Caco-2 (cell line): ENCODE results near the gene ZPBP. TPM values are rescaled to one million over a fixed set of nuclear protein-coding genes. Genes with fewer than 3 reads are reported as not detected.
"Not testable (repeated sequence)": the region's sequence is repeated elsewhere in the genome, so short reads cannot be mapped to it uniquely, and the experiment has no call there.

Experiments
- BruUV-seq: library from RNA; stranded (reverse); fragments of 400-500 nt; replicated peaks from 2 replicates; lab custom pipeline; 2021; lab: Mats Ljungman, UMichigan
- CTCF ChIA-PET: fragments of 300-600 bp; sonication (Branson Sonifier 250); formaldehyde crosslinking; loops from one replicate; lab custom pipeline; 2022; ENCODE audit warnings: antibody characterized with exemption; lab: Charles Lee
- POLR2A ChIA-PET: fragments of 300-600 bp; sonication (Branson Sonifier 250); formaldehyde crosslinking; loops from one replicate; lab custom pipeline; 2022; ENCODE audit warnings: antibody characterized with exemption; lab: Charles Lee
- DNase-seq, 2 experiments: peaks; one replicate each; pipeline versions ENCODE4 v3.0.0 to v3.0.0-alpha.2; 2020 to 2022
- H3K27me3 ChIP-seq: replicated peaks from 2 replicates; pipeline ENCODE4 v1.6.0; 2011; ENCODE audit warnings: low read length; ENCODE audit not compliant: control insufficient read depth, insufficient read depth
- H3K36me3 ChIP-seq: 2 replicates; pipeline ENCODE4 v1.5.1; 2011; ENCODE audit warnings: low read length; ENCODE audit not compliant: control insufficient read depth, insufficient read depth
- H3K4me1 ChIP-seq: fragments of 250-450 bp; sonication (Bioruptor Pico); 2 replicates; pipeline ENCODE4 v1.5.1; 2020; ENCODE audit warnings: mild to moderate bottlenecking
- H3K4me3 ChIP-seq: 2 replicates; pipeline ENCODE4 v1.5.1; 2011; ENCODE audit warnings: low read depth, mild to moderate bottlenecking, control low read depth, low read length
- H3K9me3 ChIP-seq: fragments of 250-450 bp; sonication (Bioruptor Pico); 2 replicates; pipeline ENCODE4 v1.5.1; 2020; ENCODE audit warnings: mild to moderate bottlenecking, moderate library complexity
- H3K27ac Mint-ChIP-seq: one replicate; pipeline ENCODE4 v1.8.0; 2022; ENCODE audit warnings: mixed read lengths; ENCODE audit not compliant: unreplicated experiment
- H3K27me3 Mint-ChIP-seq: one replicate; pipeline ENCODE4 v1.8.0; 2022; ENCODE audit warnings: mixed read lengths; ENCODE audit not compliant: insufficient read depth, unreplicated experiment
- H3K36me3 Mint-ChIP-seq: one replicate; pipeline ENCODE4 v1.8.0; 2022; ENCODE audit warnings: mild to moderate bottlenecking, mixed read lengths; ENCODE audit not compliant: insufficient read depth, unreplicated experiment
- H3K4me1 Mint-ChIP-seq: one replicate; pipeline ENCODE4 v1.8.0; 2022; ENCODE audit warnings: low read depth, mixed read lengths; ENCODE audit not compliant: unreplicated experiment
- H3K4me3 Mint-ChIP-seq: one replicate; pipeline ENCODE4 v1.8.0; 2022; ENCODE audit warnings: mild to moderate bottlenecking, moderate library complexity, mixed read lengths; ENCODE audit not compliant: unreplicated experiment
- H3K9me3 Mint-ChIP-seq: one replicate; pipeline ENCODE4 v1.8.0; 2022; ENCODE audit warnings: mixed read lengths; ENCODE audit not compliant: unreplicated experiment
- intact Hi-C: fragments of 100-400 bp; cut with micrococcal nuclease; formaldehyde crosslinking; loops from one replicate; pipeline ENCODE4 v1.10.0; 2022; ENCODE audit not compliant: unreplicated experiment
- total RNA-seq: library from RNA; stranded (reverse); gene quantifications from 2 replicates; pipeline ENCODE4 v1.2.3, GENCODE V29; 2022
- TF ChIP-seq, protein P1 (sequence below), 2 experiments: fragments of 200-600 bp in 1 of 2; IDR thresholded peaks; 1 replicate in 1 of 2; 2 replicates in 1 of 2; pipeline versions ENCODE4 v1.5.1 to v1.8.0; 2011 to 2022; ENCODE audit warnings: antibody characterized with exemption in 1 of 2, control low read depth in 1 of 2, inconsistent platforms in 1 of 2, low read depth in 1 of 2, low read length in 1 of 2, mild to moderate bottlenecking in 1 of 2, moderate library complexity in 1 of 2; ENCODE audit not compliant: insufficient read depth in 1 of 2, severe bottlenecking in 1 of 2, unreplicated experiment in 1 of 2

Gene ZPBP
- total RNA-seq, 1 experiment from 2014 or later = not detected

DNA sequence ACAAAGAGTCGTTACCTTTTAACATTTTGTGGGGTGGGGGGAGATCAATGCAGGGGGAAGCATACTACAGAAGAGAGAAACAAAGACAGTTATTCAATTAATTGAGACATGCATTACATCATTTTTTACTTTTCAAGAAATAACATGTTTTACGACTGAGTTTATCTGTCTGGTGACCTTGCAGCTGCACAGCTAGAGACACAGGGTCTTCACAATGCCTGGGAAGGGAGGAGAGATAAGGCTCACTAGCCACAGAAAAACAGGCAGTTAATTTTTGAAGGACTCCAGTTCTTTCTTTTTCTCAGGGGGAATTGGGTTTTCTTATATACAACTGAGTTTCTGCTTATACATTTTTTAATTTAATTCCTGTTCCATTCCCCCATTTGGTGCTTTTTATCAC, 30.1 kb downstream of the ZPBP start:
- BruUV-seq = no TSS peak
- DNase-seq = no peak
- H3K4me1 Mint-ChIP-seq = no peaks in the 10 kb centered on the region
- Histone ChIP-seq H3K36me3 (no peaks in the 10 kb centered on the region), H3K4me3 (no peak overlapping the region), H3K4me1 (peaks cover 7% of the 10 kb centered on the region), H3K27me3 (no peaks in the 10 kb centered on the region), H3K9me3 (no peaks in the 10 kb centered on the region; the same call in 1 of the 2 replicates)
- H3K27ac Mint-ChIP-seq = no peak overlapping the region
- intact Hi-C loops = no loop called here
- H3K9me3 Mint-ChIP-seq = no peaks in the 10 kb centered on the region
- TF ChIP-seq, protein P1, sequence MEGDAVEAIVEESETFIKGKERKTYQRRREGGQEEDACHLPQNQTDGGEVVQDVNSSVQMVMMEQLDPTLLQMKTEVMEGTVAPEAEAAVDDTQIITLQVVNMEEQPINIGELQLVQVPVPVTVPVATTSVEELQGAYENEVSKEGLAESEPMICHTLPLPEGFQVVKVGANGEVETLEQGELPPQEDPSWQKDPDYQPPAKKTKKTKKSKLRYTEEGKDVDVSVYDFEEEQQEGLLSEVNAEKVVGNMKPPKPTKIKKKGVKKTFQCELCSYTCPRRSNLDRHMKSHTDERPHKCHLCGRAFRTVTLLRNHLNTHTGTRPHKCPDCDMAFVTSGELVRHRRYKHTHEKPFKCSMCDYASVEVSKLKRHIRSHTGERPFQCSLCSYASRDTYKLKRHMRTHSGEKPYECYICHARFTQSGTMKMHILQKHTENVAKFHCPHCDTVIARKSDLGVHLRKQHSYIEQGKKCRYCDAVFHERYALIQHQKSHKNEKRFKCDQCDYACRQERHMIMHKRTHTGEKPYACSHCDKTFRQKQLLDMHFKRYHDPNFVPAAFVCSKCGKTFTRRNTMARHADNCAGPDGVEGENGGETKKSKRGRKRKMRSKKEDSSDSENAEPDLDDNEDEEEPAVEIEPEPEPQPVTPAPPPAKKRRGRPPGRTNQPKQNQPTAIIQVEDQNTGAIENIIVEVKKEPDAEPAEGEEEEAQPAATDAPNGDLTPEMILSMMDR (IDR thresholded peaks at IDR 0.05; ENCODE audit: insufficient read depth in 1 of 2, low read depth in 1 of 2, low read length in 1 of 2, severe bottlenecking in 1 of 2, unreplicated experiment in 1 of 2) = no peak
- POLR2A ChIA-PET = no interaction called here
- H3K27me3 Mint-ChIP-seq = peaks cover 8% of the 10 kb centered on the region
- no peak overlapping the region for H3K4me3 Mint-ChIP-seq
- CTCF ChIA-PET = no interaction called here
- no peaks in the 10 kb centered on the region for H3K36me3 Mint-ChIP-seq

DNA sequence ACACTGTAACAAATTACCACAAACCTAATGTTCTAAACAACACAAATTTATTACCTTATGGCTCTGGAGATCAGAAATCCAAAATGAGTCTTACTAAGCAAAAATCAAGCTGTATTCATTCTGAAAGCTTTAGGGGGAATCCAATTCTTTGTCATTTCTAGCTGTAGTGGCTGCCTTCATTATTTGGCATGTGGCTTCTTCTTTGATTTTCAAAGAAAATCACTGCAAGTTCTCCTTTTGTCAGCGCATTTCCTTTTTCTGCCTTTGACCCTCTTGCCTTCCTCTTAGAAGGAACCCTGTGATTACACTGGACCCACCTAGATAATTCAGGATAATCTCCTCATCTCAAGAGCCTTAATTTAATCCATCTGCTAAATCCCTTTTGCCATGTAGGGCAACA, 36.9 kb downstream of the ZPBP start:
- no TSS peak for BruUV-seq
- Mint-ChIP-seq H3K27ac (no peak overlapping the region), H3K36me3 (no peaks in the 10 kb centered on the region), H3K9me3 (no peaks in the 10 kb centered on the region), H3K4me3 (no peak overlapping the region), H3K4me1 (no peaks in the 10 kb centered on the region), H3K27me3 (peaks cover 8% of the 10 kb centered on the region)
- Histone ChIP-seq H3K4me1 (no peaks in the 10 kb centered on the region), H3K27me3 (no peaks in the 10 kb centered on the region), H3K4me3 (no peak overlapping the region), H3K9me3 (no peaks in the 10 kb centered on the region), H3K36me3 (no peaks in the 10 kb centered on the region)
- TF ChIP-seq, protein P1 (IDR thresholded peaks at IDR 0.05; ENCODE audit: insufficient read depth in 1 of 2, low read depth in 1 of 2, low read length in 1 of 2, severe bottlenecking in 1 of 2, unreplicated experiment in 1 of 2) = no peak
- intact Hi-C loops = no loop called here
- ChIA-PET CTCF (no interaction called here), POLR2A (no interaction called here)
- DNase-seq = no peak

DNA sequence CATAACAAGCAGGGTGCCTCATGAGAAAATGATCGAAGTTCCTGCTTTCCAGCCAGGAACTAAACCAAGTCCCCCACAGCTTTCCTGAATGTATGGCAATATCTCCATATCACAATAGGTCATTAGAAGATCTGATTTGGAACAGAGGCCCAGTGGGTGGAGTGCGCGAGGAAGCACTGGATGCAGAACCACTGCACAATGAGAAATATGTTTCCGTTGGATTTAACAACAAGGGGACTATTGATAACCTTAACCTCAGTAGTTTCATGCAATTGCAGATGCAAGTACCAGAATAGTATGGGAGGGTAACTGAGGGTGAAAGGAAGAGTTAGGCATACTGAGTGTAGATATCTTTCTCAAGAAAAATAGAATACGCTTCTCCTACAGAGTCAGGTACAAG, 45.3 kb downstream of the ZPBP start:
- H3K9me3 Mint-ChIP-seq = no peaks in the 10 kb centered on the region
- CTCF ChIA-PET = no interaction called here
- Histone ChIP-seq H3K27me3 (no peaks in the 10 kb centered on the region), H3K9me3 (no peaks in the 10 kb centered on the region), H3K4me1 (no peaks in the 10 kb centered on the region), H3K36me3 (no peaks in the 10 kb centered on the region), H3K4me3 (no peak overlapping the region)
- BruUV-seq = no TSS peak
- no peak overlapping the region for H3K27ac Mint-ChIP-seq
- TF ChIP-seq, protein P1 (IDR thresholded peaks at IDR 0.05; ENCODE audit: insufficient read depth in 1 of 2, low read depth in 1 of 2, low read length in 1 of 2, severe bottlenecking in 1 of 2, unreplicated experiment in 1 of 2) = no peak
- no peak overlapping the region for H3K4me3 Mint-ChIP-seq
- no peak for DNase-seq
- peaks cover 4% of the 10 kb centered on the region for H3K27me3 Mint-ChIP-seq
- no peaks in the 10 kb centered on the region for H3K4me1 Mint-ChIP-seq
- intact Hi-C loops = no loop called here
- POLR2A ChIA-PET = no interaction called here
- H3K36me3 Mint-ChIP-seq = no peaks in the 10 kb centered on the region

DNA sequence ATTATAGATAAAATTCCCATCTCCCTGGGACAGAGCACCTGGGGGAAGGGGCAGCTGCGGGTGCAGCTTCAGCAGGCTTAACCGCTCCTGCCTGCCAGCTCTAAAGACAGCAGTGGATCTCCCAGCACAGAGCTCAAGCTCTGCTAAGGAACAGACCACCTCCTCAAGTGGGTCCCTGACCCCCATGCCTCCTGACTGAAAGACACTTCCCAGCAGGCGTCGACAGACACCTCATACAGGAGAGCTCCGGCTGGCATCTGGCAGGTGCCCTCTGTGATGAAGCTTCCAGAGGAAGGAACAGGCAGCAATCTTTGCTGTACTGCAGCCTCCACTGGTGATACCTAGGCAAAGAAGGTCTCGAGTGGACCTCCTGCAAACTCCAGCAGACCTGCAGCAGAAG, 51.9 kb downstream of the ZPBP start:
- H3K27ac Mint-ChIP-seq, DNase-seq, BruUV-seq, POLR2A ChIA-PET, H3K9me3 ChIP-seq, H3K4me1 Mint-ChIP-seq, H3K4me1 ChIP-seq, H3K36me3 Mint-ChIP-seq, CTCF ChIA-PET, H3K27me3 Mint-ChIP-seq, H3K27me3 ChIP-seq, H3K36me3 ChIP-seq, H3K4me3 Mint-ChIP-seq, H3K4me3 ChIP-seq, H3K9me3 Mint-ChIP-seq, intact Hi-C loops: not testable (repeated sequence)
